Trophoblast cell (in vitro differentiated cells and primary cell): ENCODE results near the gene INTS3.

Experiments used
- DNase-seq, 2 donors: peaks; one replicate each; pipeline ENCODE4 v3.0.0-alpha.2; 2016
- H2AFZ ChIP-seq: 2 replicates; pipeline ENCODE4 v1.6.1; 2013; ENCODE audit warnings: low read length, moderate library complexity, mild to moderate bottlenecking; ENCODE audit not compliant: insufficient read depth, poor library complexity
- H2AK5ac ChIP-seq: 2 replicates; pipeline ENCODE4 v1.6.1; 2013; ENCODE audit warnings: mild to moderate bottlenecking, low read length
- H2BK120ac ChIP-seq: 2 replicates; pipeline ENCODE4 v1.6.1; 2013; ENCODE audit warnings: low read length, mild to moderate bottlenecking, moderate library complexity; ENCODE audit not compliant: insufficient read depth, poor library complexity
- H2BK12ac ChIP-seq: 2 replicates; pipeline ENCODE4 v1.6.1; 2013; ENCODE audit warnings: mild to moderate bottlenecking, low read length, moderate library complexity
- H2BK5ac ChIP-seq: 2 replicates; pipeline ENCODE4 v1.6.1; 2013; ENCODE audit warnings: low read length, low read depth, moderate library complexity, mild to moderate bottlenecking; ENCODE audit not compliant: poor library complexity
- H3K14ac ChIP-seq: 2 replicates; pipeline ENCODE4 v1.6.1; 2013; ENCODE audit warnings: mild to moderate bottlenecking, low read length
- H3K18ac ChIP-seq: 2 replicates; pipeline ENCODE4 v1.6.1; 2013; ENCODE audit warnings: mild to moderate bottlenecking, low read length
- H3K23ac ChIP-seq: 2 replicates; pipeline ENCODE4 v1.6.1; 2013; ENCODE audit warnings: low read length
- H3K27ac ChIP-seq: 2 replicates; pipeline ENCODE4 v1.5.1; 2013; ENCODE audit warnings: low read depth, mild to moderate bottlenecking, inconsistent platforms, low read length, moderate library complexity
- H3K27me3 ChIP-seq: 2 replicates; pipeline ENCODE4 v1.6.1; 2013; ENCODE audit warnings: inconsistent platforms, mild to moderate bottlenecking, low read length, moderate library complexity; ENCODE audit not compliant: insufficient read depth
- H3K36me3 ChIP-seq, 2 experiments: 1 replicate in 1 of 2; 2 replicates in 1 of 2; pipeline ENCODE4 v1.6.1; 2013; ENCODE audit warnings: low read length in 2 of 2, mild to moderate bottlenecking in 2 of 2, moderate library complexity in 1 of 2; ENCODE audit not compliant: insufficient read depth in 2 of 2, control insufficient read depth in 1 of 2
- H3K4ac ChIP-seq: 2 replicates; pipeline ENCODE4 v1.6.1; 2013; ENCODE audit warnings: low read depth, mild to moderate bottlenecking, low read length, moderate library complexity
- H3K4me1 ChIP-seq, 2 experiments: 1 replicate in 1 of 2; 2 replicates in 1 of 2; pipeline ENCODE4 v1.6.1; 2013; ENCODE audit warnings: low read length in 2 of 2, mild to moderate bottlenecking in 2 of 2, moderate library complexity in 1 of 2; ENCODE audit not compliant: insufficient read depth in 2 of 2, control insufficient read depth in 1 of 2
- H3K4me2 ChIP-seq: 2 replicates; pipeline ENCODE4 v1.6.1; 2013; ENCODE audit warnings: inconsistent platforms, mild to moderate bottlenecking, low read length, moderate library complexity
- H3K4me3 ChIP-seq: 2 replicates; pipeline ENCODE4 v1.5.1; 2013; ENCODE audit warnings: mild to moderate bottlenecking, low read depth, low read length, inconsistent platforms
- H3K79me1 ChIP-seq: one replicate; pipeline ENCODE4 v1.6.1; 2013; ENCODE audit warnings: low read length
- H3K79me2 ChIP-seq: 2 replicates; pipeline ENCODE4 v1.6.1; 2013; ENCODE audit warnings: low read length, mild to moderate bottlenecking; ENCODE audit not compliant: control insufficient read depth, insufficient read depth, poor library complexity
- H3K9ac ChIP-seq: 2 replicates; pipeline ENCODE4 v1.6.1; 2013; ENCODE audit warnings: mild to moderate bottlenecking, low read length
- H3K9me3 ChIP-seq: 2 replicates; pipeline ENCODE4 v1.6.1; 2013; ENCODE audit warnings: low read depth, mild to moderate bottlenecking, control low read depth, inconsistent platforms, low read length; ENCODE audit not compliant: insufficient read depth
- H4K12ac ChIP-seq: 2 replicates; pipeline ENCODE4 v1.6.1; 2013; ENCODE audit warnings: low read depth, mild to moderate bottlenecking, low read length, moderate library complexity
- H4K8ac ChIP-seq: 2 replicates; pipeline ENCODE4 v1.6.1; 2013; ENCODE audit warnings: low read depth, mild to moderate bottlenecking, low read length, moderate library complexity
- H4K91ac ChIP-seq: one replicate; pipeline ENCODE4 v1.6.1; 2013; ENCODE audit warnings: low read depth, mild to moderate bottlenecking, low read length, moderate library complexity
- WGBS: extraction: QIAGEN DNeasy Blood & Tissue Kit; methylation state at CpG from one replicate; pipeline ENCODE4 v1.1.7; 2013; ENCODE audit warnings: missing lambda C conversion rate; ENCODE audit not compliant: insufficient read length, insufficient coverage; ENCODE audit errors: extremely low coverage; 5-methylcytosine and 5-hydroxymethylcytosine counted together

INTS3 gene

DNA sequence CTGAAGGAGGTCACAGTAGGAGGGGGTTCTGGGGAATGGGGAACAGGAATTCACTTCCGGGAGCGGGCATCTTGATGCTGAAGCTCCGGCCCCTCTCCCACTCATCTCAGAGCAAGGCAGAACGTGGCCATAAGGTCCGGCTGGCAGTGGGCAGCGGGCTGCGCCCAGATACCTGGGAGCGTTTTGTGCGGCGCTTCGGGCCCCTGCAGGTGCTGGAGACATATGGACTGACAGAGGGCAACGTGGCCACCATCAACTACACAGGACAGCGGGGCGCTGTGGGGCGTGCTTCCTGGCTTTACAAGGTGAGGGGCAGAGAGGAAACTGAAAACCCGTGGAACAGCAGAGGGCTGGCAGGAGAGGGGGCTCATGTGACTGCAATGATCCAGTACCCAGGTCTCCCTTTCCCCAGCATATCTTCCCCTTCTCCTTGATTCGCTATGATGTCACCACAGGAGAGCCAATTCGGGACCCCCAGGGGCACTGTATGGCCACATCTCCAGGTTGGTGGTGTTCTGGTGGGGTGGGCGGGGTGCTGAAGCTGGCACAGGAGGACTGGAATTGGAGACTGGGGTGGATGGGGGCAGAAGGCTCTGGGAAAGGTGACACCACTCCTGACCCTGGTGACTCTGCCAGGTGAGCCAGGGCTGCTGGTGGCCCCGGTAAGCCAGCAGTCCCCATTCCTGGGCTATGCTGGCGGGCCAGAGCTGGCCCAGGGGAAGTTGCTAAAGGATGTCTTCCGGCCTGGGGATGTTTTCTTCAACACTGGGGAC, 50.4 kb downstream of the INTS3 start:
- Histone ChIP-seq H4K12ac (no peak overlapping the region), H2BK5ac (no peak overlapping the region), H3K79me2 (peaks cover 10% of the 10 kb centered on the region), H4K8ac (no peak overlapping the region), H2BK120ac (no peak overlapping the region), H3K4me1 (peaks cover 5 to 11% of the 10 kb centered on the region in 2 experiments), H3K14ac (no peak overlapping the region), H3K4ac (no peak overlapping the region), H3K9ac (no peak overlapping the region), H3K27me3 (no peaks in the 10 kb centered on the region), H3K36me3 (peaks cover 10% of the 10 kb centered on the region in 2 experiments), H3K18ac (no peak overlapping the region), H3K23ac (no peak overlapping the region), H4K91ac (no peak overlapping the region), H3K4me3 (no peak overlapping the region), H3K9me3 (no peaks in the 10 kb centered on the region), H3K27ac (no peak overlapping the region), H2AFZ (no peak overlapping the region), H2BK12ac (no peak overlapping the region), H3K79me1 (peaks cover 12% of the 10 kb centered on the region), H3K4me2 (no peak overlapping the region), H2AK5ac (no peak overlapping the region)
- WGBS, result no CpG with 5 or more reads among the region's 22 CpGs
- no peak for DNase-seq

DNA sequence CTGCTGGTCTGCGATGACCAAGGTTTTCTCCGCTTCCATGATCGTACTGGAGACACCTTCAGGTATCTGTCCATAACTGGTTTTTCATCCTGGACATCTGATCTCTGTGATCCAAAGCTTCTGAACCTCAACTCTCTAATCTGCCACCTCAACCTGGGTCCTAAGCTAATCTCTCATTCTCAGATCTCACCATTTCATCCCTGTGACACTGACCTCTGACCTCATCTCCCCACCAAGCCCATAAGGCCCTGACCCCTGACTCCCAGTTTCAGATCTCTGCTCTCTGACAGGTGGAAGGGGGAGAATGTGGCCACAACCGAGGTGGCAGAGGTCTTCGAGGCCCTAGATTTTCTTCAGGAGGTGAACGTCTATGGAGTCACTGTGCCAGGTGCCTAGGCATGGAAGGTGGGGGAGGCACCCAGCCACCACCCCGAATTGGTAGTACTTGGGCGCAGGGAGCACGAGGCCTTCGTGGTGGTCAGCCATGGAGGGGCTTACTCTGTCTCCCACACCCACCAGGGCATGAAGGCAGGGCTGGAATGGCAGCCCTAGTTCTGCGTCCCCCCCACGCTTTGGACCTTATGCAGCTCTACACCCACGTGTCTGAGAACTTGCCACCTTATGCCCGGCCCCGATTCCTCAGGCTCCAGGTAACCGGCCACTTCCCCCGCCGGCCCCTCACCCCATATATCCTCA, 51.1 kb downstream of the INTS3 start:
- no peaks in the 10 kb centered on the region for H3K27me3 ChIP-seq
- H3K9me3 ChIP-seq, result no peaks in the 10 kb centered on the region
- no peak overlapping the region for H4K12ac ChIP-seq
- H3K4me2 ChIP-seq, result no peak overlapping the region
- no CpG with 5 or more reads among the region's 18 CpGs for WGBS
- H2AFZ ChIP-seq, result no peak overlapping the region
- no peak overlapping the region for H4K91ac ChIP-seq
- H3K79me2 ChIP-seq, result peaks cover 12% of the 10 kb centered on the region
- H3K79me1 ChIP-seq, result peaks cover 15% of the 10 kb centered on the region
- H3K23ac ChIP-seq, result no peak overlapping the region
- H3K9ac ChIP-seq, result no peak overlapping the region
- H2AK5ac ChIP-seq, result no peak overlapping the region
- no peak overlapping the region for H3K18ac ChIP-seq
- no peak for DNase-seq
- H3K4me3 ChIP-seq, result no peak overlapping the region
- H4K8ac ChIP-seq, result no peak overlapping the region
- H2BK12ac ChIP-seq, result no peak overlapping the region
- no peak overlapping the region for H3K27ac ChIP-seq
- no peak overlapping the region for H2BK120ac ChIP-seq
- H3K14ac ChIP-seq, result no peak overlapping the region
- peaks cover 5% of the 10 kb centered on the region in 2 experiments for H3K36me3 ChIP-seq
- H2BK5ac ChIP-seq, result no peak overlapping the region
- H3K4ac ChIP-seq, result no peak overlapping the region
- peaks cover 5 to 11% of the 10 kb centered on the region in 2 experiments for H3K4me1 ChIP-seq

DNA sequence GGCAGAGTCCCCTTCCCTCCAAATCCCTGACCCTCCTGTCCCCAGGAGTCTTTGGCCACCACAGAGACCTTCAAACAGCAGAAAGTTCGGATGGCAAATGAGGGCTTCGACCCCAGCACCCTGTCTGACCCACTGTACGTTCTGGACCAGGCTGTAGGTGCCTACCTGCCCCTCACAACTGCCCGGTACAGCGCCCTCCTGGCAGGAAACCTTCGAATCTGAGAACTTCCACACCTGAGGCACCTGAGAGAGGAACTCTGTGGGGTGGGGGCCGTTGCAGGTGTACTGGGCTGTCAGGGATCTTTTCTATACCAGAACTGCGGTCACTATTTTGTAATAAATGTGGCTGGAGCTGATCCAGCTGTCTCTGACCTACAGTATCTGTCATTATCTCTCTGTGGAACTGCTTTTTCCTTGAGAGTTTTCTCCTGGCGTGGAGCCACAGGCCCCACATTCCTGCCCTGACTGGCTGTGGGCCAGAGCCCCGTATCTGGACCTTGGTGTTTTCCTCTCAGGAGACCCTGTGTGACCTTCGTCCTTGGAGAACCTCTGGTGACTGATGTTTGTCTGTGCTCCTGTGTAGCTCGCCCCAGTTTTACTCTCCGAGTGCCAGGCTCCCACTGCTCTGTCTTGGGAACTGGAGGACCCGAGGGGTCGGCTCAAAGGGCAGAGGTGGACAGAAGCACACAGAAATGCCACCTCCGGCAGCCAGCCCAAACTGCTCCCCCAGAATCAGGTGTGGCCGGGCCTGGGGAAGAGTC, 52.1 kb downstream of the INTS3 start:
- Histone ChIP-seq H3K79me1 (peaks cover 15% of the 10 kb centered on the region), H3K9ac (no peak overlapping the region), H3K4ac (no peak overlapping the region), H3K36me3 (no peaks in the 10 kb centered on the region), H4K91ac (no peak overlapping the region), H3K27me3 (no peaks in the 10 kb centered on the region), H3K23ac (no peak overlapping the region), H4K12ac (no peak overlapping the region), H2AK5ac (no peak overlapping the region), H2BK120ac (no peak overlapping the region), H3K4me2 (no peak overlapping the region), H3K4me1 (peaks cover 5 to 8% of the 10 kb centered on the region in 2 experiments), H3K4me3 (no peak overlapping the region), H3K18ac (no peak overlapping the region), H4K8ac (no peak overlapping the region), H3K14ac (no peak overlapping the region), H2BK12ac (no peak overlapping the region), H3K27ac (no peak overlapping the region), H3K9me3 (no peaks in the 10 kb centered on the region), H3K79me2 (peaks cover 12% of the 10 kb centered on the region), H2AFZ (no peak overlapping the region), H2BK5ac (no peak overlapping the region)
- no peak for DNase-seq
- WGBS, result no CpG with 5 or more reads among the region's 17 CpGs

DNA sequence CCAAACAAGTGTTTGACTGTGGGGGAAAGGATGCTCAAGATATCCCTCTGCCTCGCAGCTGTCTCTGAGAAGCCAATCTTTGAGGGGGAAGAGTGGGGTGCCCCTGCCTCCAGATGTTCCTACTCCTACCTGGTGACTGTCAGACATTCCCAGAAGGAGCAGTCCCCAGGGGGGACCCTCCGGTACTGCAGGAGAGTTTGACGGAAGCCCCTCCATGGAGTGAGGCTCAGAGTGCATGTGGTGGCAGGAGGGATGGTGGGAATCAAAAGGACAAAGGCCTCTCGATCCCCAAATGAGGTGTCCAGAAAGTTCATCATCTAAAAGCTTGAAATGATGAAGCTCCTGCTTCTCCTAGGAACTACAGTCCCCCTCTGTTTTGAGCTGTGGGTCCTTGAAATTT, 52.7 kb downstream of the INTS3 start:
- Histone ChIP-seq H4K8ac (no peak overlapping the region), H3K36me3 (no peaks in the 10 kb centered on the region), H4K91ac (no peak overlapping the region), H2AK5ac (no peak overlapping the region), H3K27me3 (no peaks in the 10 kb centered on the region), H2BK120ac (no peak overlapping the region), H3K27ac (no peak overlapping the region), H4K12ac (no peak overlapping the region), H3K4me2 (no peak overlapping the region), H3K79me2 (peaks cover 8% of the 10 kb centered on the region), H3K9me3 (no peaks in the 10 kb centered on the region), H3K18ac (no peak overlapping the region), H2BK5ac (no peak overlapping the region), H3K23ac (no peak overlapping the region), H3K4me3 (no peak overlapping the region), H3K14ac (no peak overlapping the region), H2AFZ (no peak overlapping the region), H3K9ac (no peak overlapping the region), H2BK12ac (no peak overlapping the region), H3K4me1 (peaks cover 5 to 8% of the 10 kb centered on the region in 2 experiments), H3K4ac (no peak overlapping the region), H3K79me1 (peaks cover 10% of the 10 kb centered on the region)
- no peak for DNase-seq
- no CpG with 5 or more reads among the region's 4 CpGs for WGBS
